ENCODE data around the gene GIPC1.

GIPC1 gene

GRCh38 chr19:14494411-14494810 lies 1.5 kb downstream of the GIPC1 start:
- DNase-seq (ENCODE audit: low spot score): no peak

DNA sequence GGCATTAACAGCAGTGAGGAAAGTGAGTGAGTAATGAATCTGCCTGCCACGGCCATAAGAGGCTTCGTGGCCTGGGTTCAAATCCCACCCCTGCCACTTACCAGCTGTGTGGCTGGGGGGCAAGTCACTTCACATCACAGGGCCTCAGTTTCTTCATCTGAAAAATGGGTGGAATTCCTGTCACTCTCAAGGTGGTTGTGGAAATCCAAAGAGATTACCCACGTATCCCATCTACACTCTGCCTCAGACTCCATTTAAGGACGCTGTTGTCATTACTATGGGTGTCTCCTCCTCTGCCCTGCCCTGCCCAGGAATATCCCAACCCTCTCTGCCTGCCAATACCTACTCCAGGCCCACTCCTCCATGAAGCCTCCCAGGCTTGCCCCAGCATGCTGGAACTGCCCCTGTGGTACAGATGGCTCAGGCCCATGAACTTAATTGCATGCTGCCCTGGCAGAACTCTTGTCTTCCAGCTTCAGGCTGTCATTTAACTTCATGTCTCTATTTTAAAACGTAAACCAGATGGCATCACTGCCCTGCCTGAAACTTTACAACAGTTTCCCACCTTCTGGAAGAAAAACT lies 3.1 kb downstream of the GIPC1 start:
- no peak for DNase-seq (ENCODE audit: low spot score)

GRCh38 chr19:14487370-14488125 lies 8.4 kb downstream of the GIPC1 start:
- no peak for DNase-seq (ENCODE audit: low spot score)

DNA sequence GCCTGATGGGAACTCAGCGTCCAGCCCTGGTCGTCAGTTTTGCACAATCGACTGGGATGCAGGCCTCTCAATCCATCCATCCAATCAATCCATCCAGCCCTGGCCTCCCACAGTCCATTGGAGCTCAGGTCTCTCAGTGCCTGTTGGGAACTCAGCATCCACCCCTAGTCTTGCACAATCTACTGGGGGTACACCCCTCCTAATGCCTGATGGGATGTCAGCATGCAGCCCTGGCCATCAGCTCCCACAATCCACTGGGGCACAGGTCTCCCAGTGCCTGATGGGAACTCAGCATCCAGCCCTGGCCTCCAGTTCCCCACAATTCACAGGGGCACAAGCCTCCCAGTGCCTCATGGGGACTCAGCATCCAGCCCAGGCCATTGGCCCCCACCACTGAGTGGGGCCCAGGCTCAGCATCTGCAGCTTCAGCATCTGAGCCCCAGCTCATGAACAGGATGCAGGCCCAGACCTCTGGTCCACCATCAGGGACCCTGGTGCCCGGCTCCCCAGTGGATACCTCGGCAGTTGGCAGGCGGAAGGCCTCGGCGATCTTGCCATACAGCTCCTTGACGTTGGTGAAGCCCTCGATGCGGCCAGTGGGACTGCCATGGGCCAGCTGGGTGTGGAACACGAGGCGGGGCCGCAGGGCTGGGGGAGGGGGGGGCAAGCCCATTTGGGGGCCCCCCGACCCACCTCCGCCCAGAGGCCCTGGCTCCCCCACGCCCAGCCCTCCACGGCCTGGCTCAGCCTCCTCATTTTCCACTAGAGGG lies 13.6 kb downstream of the GIPC1 start:
- no peak for DNase-seq (ENCODE audit: low spot score)

DNA sequence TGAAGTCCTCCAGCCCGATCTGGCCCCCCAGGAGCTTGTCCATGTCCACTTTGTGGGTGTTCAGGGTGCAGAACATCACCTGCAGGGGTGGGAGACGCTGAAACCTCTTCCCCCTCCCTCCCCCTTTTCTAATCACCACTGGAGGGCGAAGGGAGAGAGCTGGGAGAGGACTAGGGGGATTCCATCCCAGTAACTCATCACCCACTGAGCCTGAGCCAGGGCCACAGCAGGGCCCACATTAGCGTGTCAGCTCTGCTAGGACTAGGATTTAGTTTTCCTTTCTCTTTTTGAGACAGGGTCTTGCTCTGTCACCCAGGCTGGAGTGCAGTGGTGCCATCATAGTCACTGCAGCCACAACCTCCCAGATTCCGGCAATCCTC lies 15.2 kb downstream of the GIPC1 start:
- no peak for DNase-seq (ENCODE audit: low spot score)

GRCh38 chr19:14479975-14480699 lies 15.8 kb downstream of the GIPC1 start:
- DNase-seq (ENCODE audit: low spot score): peak; percentile 75

DNA sequence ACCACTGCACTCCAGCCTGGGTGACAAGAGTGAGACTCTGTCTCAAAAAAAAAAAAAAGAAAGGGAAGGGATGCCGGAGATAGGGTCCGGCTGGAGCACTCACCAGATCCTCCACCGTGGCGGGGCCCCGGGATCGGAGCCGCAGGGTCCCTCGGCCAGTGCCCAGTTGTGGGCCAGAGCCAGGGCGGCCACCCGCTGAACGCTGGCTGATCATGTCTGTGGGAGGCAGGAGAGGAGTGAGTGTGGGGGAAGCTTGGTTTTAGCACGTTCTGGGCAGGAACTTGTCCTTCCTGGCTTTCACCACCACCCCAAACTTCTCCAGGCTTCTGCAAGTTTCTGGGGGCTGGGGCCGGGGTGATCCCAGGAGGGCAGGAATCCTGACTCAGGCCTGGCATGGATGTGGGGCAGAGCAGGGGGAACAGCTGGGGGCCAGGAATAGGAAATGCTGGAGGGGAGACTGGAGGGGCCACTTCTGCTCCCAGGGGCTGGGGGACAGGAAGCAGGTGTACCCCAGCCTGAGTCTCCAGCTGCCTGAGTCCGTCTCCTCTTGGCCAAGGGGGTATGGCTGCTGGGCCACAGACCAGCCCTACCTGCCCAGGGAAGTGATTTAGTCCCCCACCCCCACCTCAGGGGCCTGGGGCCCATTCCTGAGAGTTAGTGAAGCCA lies 16.5 kb downstream of the GIPC1 start:
- no peak for DNase-seq (ENCODE audit: low spot score)

GRCh38 chr19:14478113-14478545 lies 17.8 kb downstream of the GIPC1 start:
- DNase-seq (ENCODE audit: low spot score): no peak

DNA sequence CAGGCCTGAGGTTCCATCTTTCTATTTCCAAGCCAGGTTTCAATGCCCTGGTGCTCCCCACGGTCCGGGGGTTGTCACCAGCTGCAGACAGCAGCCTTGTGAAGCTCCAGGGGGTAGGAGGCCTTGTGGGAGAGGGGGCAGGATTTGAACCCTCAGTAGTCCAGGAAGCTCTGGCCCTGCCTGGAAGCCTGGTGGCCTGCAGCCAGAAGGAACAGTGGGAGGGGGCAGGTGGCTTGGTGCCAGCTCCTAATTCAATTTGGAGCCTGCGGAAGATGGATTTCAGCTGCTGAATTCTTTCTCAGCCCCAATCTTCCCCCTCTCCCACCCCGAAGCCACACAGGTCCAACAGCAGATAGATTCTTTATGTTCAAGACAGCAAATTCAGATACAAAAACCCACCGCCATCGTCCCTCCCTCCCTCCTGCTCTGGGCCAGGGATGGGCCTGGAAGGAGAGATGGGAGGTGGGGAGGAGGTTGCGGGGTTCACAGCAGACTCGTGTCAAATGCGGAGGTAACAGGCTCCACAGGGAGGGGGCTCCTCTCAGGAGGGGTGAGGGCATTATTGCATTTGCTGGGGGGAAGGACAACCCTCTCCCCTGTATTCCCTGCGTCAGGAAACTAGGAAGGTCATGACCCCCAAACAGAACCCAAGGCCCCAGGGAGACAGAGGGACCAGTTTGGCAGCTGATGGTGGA lies 18.4 kb downstream of the GIPC1 start:
- no peak for DNase-seq (ENCODE audit: low spot score)

- DNase-seq (ENCODE audit: low spot score): peak; percentile 44
These were observed 19.1 kb downstream of the GIPC1 start for GRCh38 chr19:14476673-14477401.

- no peak for DNase-seq (ENCODE audit: low spot score)
These were observed 19.6 kb downstream of the GIPC1 start for GRCh38 chr19:14476327-14476672.

DNA sequence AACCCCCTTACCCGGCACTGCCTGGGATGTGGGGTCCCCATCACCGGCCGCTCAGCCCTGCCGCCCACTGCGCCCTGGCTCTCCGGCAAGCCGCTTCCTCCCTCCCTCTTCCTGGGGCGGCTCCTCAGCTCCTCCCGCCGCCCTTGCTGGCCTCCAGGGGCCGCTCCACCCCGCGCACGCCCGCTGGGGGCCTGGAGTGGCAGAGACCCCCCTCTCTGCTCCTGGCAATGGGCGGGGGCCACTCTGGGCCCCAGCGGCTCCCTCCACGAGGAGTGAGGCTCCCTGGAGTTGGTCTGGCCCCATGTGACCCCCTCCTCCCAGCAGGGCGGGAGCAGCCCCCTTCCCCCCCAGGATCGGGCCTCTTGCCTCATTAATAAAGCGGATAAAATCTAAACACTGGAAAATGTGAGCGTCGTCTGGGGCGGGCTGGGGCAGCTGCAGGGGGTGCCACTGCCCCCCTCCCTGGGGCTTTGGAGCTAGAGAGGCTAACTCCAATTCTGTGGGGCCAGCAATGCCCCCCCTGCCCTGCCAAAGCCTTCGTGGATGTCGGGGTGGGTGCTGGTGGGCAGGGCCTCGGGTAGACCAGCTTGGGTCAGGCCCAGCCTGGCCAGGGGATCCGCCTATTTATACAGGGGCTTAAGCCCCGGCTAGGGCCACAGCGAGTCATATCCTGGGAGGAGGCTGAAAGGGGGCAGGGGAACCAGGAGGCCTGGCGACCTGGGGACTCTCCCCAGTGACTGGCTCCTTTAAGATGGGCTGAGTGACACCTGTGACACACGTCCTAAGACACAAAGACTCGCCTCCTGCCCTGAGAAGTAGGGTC lies 20.5 kb downstream of the GIPC1 start, which contains the start of gene PTGER1:
TSS of gene PTGER1 (minus strand) at position 104 of the 823 bp plus-strand sequence. CDS start 1,034 bp downstream, outside the sequence.
- peak; percentile 81 for DNase-seq (ENCODE audit: low spot score)

GRCh38 chr19:14474827-14475226 lies 21.1 kb downstream of the GIPC1 start:
- no peak for DNase-seq (ENCODE audit: low spot score)

DNA sequence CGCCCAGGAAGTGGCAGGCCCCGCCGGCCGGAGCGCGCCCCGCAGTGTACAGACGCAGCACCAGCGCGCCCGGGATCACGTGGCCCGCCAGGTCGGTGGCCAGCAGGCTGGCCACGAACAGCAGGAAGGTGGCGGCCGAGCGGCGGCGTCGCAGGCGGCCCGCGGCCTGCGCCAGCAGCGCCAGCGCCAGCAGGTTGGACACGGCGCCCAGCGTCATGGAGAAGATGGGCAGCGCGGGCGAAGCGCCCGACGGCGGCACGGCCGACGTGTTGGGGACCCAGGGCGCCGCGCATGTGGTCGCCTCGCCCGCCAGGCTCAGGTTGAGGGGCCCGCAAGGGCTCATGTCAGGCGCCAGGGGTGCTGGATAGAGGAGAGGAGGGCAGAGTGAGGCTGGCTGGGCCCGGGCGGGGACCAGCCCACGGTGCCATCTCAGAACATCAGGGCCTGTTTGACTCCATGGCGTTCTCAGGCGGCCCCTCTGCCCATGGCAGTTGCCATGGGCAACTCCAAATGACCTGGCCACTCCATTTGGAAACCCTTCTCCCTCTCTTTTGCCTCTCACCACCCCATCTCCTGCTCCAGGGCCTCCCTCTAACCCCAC lies 21.8 kb downstream of the GIPC1 start:
- DNase-seq (ENCODE audit: low spot score): peak; percentile 35

GRCh38 chr19:14473073-14473977 lies 22.6 kb downstream of the GIPC1 start:
- peak; percentile 33 for DNase-seq (ENCODE audit: low spot score)

- peak; percentile 92 for DNase-seq (ENCODE audit: low spot score)
These were observed 23.6 kb downstream of the GIPC1 start for GRCh38 chr19:14472202-14472938.

GRCh38 chr19:14471436-14472187 lies 24.3 kb downstream of the GIPC1 start:
- DNase-seq (ENCODE audit: low spot score): no peak
